ENCODE data around the gene IGHMBP2. TPM values are rescaled to one million over a fixed set of nuclear protein-coding genes. Genes with fewer than 3 reads are reported as not detected.

The IGHMBP2 gene
- total RNA-seq, 1 experiment from 2014 or later, result 24.0 TPM

DNA sequence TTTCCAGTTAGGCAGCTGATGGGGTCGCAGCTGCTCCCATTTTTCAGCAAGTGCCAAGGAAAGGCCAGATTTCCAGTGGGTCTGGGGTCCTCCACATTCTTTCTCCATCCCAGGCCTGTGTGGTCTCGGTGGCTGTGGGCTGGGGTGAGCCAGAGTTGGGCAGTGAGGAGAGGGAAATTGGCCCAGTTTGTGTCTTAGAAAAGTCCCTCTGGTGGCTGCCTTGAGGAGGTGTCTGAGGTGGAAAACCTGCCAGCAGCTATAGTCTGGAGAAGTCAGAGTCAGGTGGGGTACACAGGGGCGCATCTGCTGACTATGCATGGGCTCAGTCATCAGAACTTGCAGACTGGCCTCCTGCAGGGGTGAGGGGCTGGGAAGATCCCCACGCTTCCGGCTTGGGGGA is 46.6 kb downstream of the IGHMBP2 start:
- H3K4ac ChIP-seq (ENCODE audit: low read depth, low read length), result no peak overlapping the region
- H3K9ac ChIP-seq (ENCODE audit: extremely low read depth, insufficient read length, low read length), result no peak overlapping the region
- H3K56ac ChIP-seq (ENCODE audit: insufficient read length, low read depth, low read length), result no peak overlapping the region
- H3K9me3 Mint-ChIP-seq, result no peaks in the 10 kb centered on the region; a peak in 1 of 5 replicates
- no peaks in the 10 kb centered on the region for H3K23me2 ChIP-seq (ENCODE audit: insufficient read length, low read depth, low read length, poor library complexity, severe bottlenecking)
- no peak overlapping the region for H3K18ac ChIP-seq (ENCODE audit: insufficient read length, low read depth, low read length)
- WGBS (ENCODE audit: extremely low coverage, insufficient read length, low lambda C conversion rate), result no CpG with 5 or more reads among the region's 5 CpGs
- H2AFZ ChIP-seq (ENCODE audit: low read length), result no peak overlapping the region
- no peaks in the 10 kb centered on the region for H3K36me3 Mint-ChIP-seq (ENCODE audit: insufficient read depth in 1 of 3, low read depth in 3 of 3)
- H3K4me1 Mint-ChIP-seq, result peaks cover 24 to 34% of the 10 kb centered on the region in 2 experiments
- H3K4me3 Mint-ChIP-seq, result no peak overlapping the region
- no peak overlapping the region for H2BK5ac ChIP-seq (ENCODE audit: insufficient read length, low read length)
- H3T11ph ChIP-seq (ENCODE audit: low read length), result no peak overlapping the region
- no peak overlapping the region for H4K5ac ChIP-seq (ENCODE audit: insufficient read length, low read depth, low read length)
- peak; percentile 66 for DNase-seq
- H4K20me1 ChIP-seq (ENCODE audit: control insufficient read depth, insufficient read depth, insufficient read length), result no peaks in the 10 kb centered on the region
- H3K27me3 Mint-ChIP-seq (ENCODE audit: low read depth), result no peaks in the 10 kb centered on the region; the same call in none of the 2 replicates
- no peak overlapping the region for H3K27ac ChIP-seq (ENCODE audit: insufficient read length, low read depth, low read length)
- no peaks in the 10 kb centered on the region; the same call in 1 of the 2 replicates for H3K4me1 ChIP-seq (ENCODE audit: insufficient read depth, low read length)
- no peak overlapping the region for H2BK120ac ChIP-seq (ENCODE audit: low read depth, low read length, poor library complexity, severe bottlenecking)
- no peak overlapping the region for H3K14ac ChIP-seq (ENCODE audit: insufficient read depth, low read length)
- no peaks in the 10 kb centered on the region for H3K79me1 ChIP-seq (ENCODE audit: insufficient read depth, low read depth, low read length, poor library complexity, severe bottlenecking)
- no peak overlapping the region for H2BK15ac ChIP-seq (ENCODE audit: low read depth, low read length)
- H2BK12ac ChIP-seq (ENCODE audit: insufficient read length, low read depth, low read length), result no peak overlapping the region
- H4K8ac ChIP-seq (replicated peaks; ENCODE audit: insufficient read length, low read depth, low read length), result no peak overlapping the region
- no peak overlapping the region for H3K23ac ChIP-seq (ENCODE audit: insufficient read length, low read depth, low read length)
- no peak overlapping the region for H3K4me2 ChIP-seq (ENCODE audit: insufficient read depth, insufficient read length, low read length)
- no peak overlapping the region for H2BK20ac ChIP-seq (ENCODE audit: low read depth, low read length, poor library complexity, severe bottlenecking)
- no peak overlapping the region for H2AK5ac ChIP-seq (ENCODE audit: insufficient read length, low read length)
- no peak overlapping the region for H3K27ac Mint-ChIP-seq
- H4K91ac ChIP-seq (ENCODE audit: insufficient read length, low read depth, low read length), result no peak overlapping the region
- H3K9me3 ChIP-seq (ENCODE audit: control insufficient read depth, low read depth, low read length), result no peaks in the 10 kb centered on the region
- H3K27me3 ChIP-seq (ENCODE audit: insufficient read depth, low read length), result no peaks in the 10 kb centered on the region
- TF ChIP-seq, protein P1, sequence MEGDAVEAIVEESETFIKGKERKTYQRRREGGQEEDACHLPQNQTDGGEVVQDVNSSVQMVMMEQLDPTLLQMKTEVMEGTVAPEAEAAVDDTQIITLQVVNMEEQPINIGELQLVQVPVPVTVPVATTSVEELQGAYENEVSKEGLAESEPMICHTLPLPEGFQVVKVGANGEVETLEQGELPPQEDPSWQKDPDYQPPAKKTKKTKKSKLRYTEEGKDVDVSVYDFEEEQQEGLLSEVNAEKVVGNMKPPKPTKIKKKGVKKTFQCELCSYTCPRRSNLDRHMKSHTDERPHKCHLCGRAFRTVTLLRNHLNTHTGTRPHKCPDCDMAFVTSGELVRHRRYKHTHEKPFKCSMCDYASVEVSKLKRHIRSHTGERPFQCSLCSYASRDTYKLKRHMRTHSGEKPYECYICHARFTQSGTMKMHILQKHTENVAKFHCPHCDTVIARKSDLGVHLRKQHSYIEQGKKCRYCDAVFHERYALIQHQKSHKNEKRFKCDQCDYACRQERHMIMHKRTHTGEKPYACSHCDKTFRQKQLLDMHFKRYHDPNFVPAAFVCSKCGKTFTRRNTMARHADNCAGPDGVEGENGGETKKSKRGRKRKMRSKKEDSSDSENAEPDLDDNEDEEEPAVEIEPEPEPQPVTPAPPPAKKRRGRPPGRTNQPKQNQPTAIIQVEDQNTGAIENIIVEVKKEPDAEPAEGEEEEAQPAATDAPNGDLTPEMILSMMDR (conservative IDR thresholded peaks at IDR 0.05), result peak; percentile 66
- H3K79me2 ChIP-seq (ENCODE audit: insufficient read depth, low read length), result no peaks in the 10 kb centered on the region
